ENCODE results near the gene ZNF341.

The ZNF341 gene

GRCh38 chr20:33729101-33729500 is 2.7 kb upstream of the ZNF341 start:
- no peak for TF ChIP-seq CTCF (IDR thresholded peaks at IDR 0.05; ENCODE audit: control extremely low read depth, extremely low read depth, low read depth, missing control alignments)
- ChIA-PET CTCF (no interaction called here), POLR2A (no interaction called here)
- DNase-seq (ENCODE audit: extremely low spot score), result no peak

- ChIA-PET POLR2A (no interaction called here), CTCF (interaction anchor here (0.6 to 3.7 kb wide), 7 partner anchors 8 to 262 kb away, joined by 3 to 24 read pairs (median 8); partner anchors contain the start of genes PXMP4 and RALY)
- no peak for DNase-seq (ENCODE audit: extremely low spot score)
- TF ChIP-seq CTCF (IDR thresholded peaks at IDR 0.05; ENCODE audit: control extremely low read depth, extremely low read depth, low read depth, missing control alignments), result no peak
These were observed 677 bp upstream of the ZNF341 start for GRCh38 chr20:33730946-33731692.

- ChIA-PET CTCF (interaction anchor here (0.6 to 3.7 kb wide), 17 partner anchors 9 to 261 kb away, joined by 3 to 24 read pairs (median 4); partner anchors contain the start of genes PXMP4 and RALY), POLR2A (interaction anchor here (0.5 to 0.6 kb wide), 3 partner anchors 13 to 1105 kb away, joined by 3 to 12 read pairs (median 5); no protein-coding TSS in a partner anchor)
- peak; percentile 83 for DNase-seq (ENCODE audit: extremely low spot score)
- no peak for TF ChIP-seq CTCF (IDR thresholded peaks at IDR 0.05; ENCODE audit: control extremely low read depth, extremely low read depth, low read depth, missing control alignments)
These were observed 572 bp downstream of the ZNF341 start for GRCh38 chr20:33732166-33732970.

- peak; percentile 4 for TF ChIP-seq CTCF (IDR thresholded peaks at IDR 0.05; ENCODE audit: control extremely low read depth, extremely low read depth, low read depth, missing control alignments)
- DNase-seq (ENCODE audit: extremely low spot score), result peak; percentile 40
- ChIA-PET CTCF (interaction anchor here (1.7 to 3.7 kb wide), 3 partner anchors 8 to 70 kb away, joined by 4 to 24 read pairs (median 11); partner anchors contain the start of gene PXMP4), POLR2A (no interaction called here)
These were observed 2.1 kb downstream of the ZNF341 start for GRCh38 chr20:33733654-33734576.

GRCh38 chr20:33736962-33737361 is 5.2 kb downstream of the ZNF341 start:
- ChIA-PET CTCF (no interaction called here), POLR2A (no interaction called here)
- no peak for DNase-seq (ENCODE audit: extremely low spot score)
- TF ChIP-seq CTCF (IDR thresholded peaks at IDR 0.05; ENCODE audit: control extremely low read depth, extremely low read depth, low read depth, missing control alignments), result no peak
